NCI-H69 (cell line): Measurements from ENCODE around the gene GYG2.
"Not testable (repeated sequence)": the region's sequence is repeated elsewhere in the genome, so short reads cannot be mapped to it uniquely, and the experiment has no call there.

Experiments
- DNase-seq: peaks from one replicate; lab custom pipeline; 2025; lab: John Stamatoyannopoulos, UW

GYG2 gene

GRCh38 chrX:2871831-2872230 lies 43.1 kb downstream of the GYG2 start:
- no peak for DNase-seq

- no peak for DNase-seq
Observed at GRCh38 chrX:2872671-2873277, 44.0 kb downstream of the GYG2 start.

DNA sequence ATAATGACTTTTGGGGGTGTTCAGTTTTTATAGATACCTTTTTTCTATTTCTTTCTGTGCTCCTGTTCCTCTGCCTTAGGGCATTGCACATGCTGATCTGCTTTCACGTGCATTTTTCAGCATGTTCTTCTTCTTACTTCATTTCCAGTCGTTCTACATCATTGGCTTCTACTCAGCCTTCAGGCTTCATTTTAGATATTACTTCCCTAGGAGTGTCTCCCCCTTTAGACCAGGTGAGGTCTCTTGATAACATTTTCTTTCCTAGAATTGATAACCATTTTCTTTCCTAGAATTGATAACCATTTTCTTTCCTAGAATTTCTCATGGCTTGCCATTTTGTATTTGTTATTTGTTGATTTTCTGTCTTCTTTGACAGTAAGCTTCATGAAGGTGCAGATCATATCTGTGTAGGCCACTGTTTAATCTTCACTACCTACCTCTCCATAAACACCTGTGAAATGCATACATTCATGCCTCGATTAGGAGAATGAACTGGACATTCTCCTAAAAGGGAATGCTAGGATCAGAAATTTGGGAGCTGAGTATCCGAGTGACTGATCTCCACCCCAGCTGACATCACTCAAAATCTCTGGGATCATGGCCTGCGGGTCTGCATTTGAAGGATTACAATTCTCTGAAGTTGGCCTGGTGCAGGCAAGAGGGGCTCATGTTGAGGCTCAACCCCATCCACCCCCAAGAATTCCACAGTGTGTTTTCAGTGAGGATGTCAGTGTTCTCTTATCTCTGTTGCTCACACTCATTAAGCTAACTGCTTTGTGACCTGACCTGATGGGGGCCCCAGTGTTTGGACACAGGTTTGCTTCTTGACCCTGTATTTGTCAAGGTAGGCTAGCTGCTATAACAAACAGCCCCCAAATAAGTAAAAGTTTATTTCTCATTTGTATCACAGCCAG lies 45.7 kb downstream of the GYG2 start:
- DNase-seq: no peak

GRCh38 chrX:2875136-2875481 lies 46.4 kb downstream of the GYG2 start:
- DNase-seq: no peak

- no peak for DNase-seq
Observed at GRCh38 chrX:2875798-2876399, 47.2 kb downstream of the GYG2 start.

DNA sequence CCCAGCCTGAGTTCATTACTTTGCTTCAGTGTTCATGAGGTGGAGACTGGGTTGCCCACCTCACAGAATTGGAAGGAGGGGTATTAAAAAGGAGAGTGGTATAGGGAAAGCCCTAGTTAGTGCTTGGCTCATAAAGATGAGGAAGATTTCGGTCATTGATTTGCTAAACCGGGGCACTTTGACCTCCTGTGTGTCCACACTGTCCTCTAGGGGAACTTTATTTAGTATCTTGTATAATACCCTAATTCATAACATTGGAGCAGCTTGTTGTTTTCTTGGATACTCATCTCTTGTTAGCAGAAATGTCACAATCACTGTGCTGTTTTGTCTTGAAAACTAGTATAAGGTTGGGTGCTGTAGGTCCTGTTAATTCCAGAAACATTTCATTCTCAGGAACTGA lies 49.8 kb downstream of the GYG2 start:
- no peak for DNase-seq

DNA sequence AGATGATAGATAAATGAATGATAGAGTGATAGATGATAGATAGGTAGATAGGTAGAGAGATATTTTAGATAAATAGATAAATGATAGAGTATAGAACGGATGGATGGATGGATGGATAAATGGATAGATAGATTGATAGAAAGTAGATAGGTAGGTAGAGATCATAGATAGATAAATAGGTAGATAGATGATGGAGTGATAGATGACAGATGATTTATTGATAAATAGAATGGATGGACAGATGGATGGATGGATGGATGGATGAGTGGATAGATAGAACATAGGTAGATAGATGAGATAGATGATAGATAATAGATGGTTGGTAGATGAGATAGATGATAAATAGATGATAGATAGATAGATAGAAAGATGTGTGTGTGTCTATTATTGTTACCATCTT lies 50.9 kb downstream of the GYG2 start:
- DNase-seq: no peak

DNA sequence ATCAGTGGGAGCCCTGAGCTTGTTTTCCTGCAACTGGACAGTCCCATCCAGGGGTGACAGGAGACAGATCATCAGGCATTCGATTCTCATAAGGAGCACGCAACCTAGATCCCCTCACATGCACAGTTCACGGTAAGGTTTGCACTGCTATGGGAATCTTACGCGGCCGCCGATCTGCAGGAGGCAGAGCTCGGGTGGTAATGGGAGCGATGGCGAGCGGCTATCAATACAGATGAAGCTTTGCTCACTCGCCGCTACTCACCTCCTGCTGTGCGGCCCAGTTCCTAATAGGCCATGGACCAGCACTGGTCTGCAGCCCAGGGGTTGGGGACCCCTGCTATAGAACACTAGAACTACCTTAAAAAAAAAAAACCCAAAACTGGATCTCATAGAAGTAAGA lies 55.0 kb downstream of the GYG2 start:
- DNase-seq: no peak

DNA sequence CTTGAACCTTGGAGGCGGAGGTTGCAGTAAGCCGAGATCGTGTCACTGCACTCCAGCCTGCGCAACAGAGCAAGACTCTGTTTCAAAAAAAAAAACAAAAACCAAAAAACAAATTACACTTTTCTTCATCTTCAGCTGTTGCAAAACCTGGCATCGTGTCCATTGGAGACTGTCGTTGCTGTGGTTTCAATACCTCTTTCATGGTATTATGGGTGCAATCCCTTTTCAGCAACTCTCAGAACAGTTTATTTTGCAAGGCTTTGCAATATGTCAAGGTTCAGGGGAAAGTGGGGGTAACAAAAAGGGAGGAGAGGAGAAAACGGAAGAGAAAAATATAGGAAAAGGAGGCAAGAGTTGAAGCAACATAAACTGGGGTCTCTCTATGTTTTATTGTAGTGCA lies 59.6 kb downstream of the GYG2 start:
- no peak for DNase-seq

GRCh38 chrX:2889045-2889605 lies 60.4 kb downstream of the GYG2 start:
- DNase-seq: no peak

DNA sequence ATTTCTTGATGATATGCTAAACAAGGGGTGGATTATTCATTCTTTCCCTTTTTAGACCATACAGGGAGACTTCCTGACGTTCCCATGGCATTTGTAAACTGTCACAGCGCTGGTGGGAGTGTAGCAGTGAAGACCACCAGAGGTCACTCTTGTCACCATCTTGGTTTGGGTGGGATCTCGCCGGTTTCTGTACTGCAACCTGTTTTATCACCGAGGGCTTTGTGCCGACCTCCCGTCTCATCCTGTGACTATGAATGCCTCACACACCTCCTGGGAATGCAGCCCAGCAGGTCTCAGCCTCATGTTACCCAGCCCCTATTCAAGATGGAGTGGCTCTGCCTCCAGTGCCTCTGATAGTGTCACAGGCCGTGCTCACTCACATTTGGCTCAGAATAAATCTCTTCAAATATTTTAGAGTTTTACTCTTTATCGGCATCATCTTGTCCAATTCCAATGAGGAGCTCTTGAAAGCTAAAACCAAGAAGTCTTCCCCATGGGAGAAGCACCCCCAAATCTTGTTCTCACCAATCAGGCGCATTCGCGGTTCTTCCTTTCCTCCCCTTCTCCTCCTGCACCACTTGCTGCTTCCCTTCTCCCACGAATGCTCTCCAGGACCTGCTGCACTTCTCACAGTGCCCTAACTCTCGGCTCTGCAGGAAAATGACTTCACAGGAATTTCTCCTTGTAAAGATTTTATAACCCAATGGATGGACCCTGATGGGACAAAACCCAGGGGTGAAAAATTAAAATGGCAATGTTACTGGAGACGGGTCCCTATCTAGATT lies 61.2 kb downstream of the GYG2 start:
- not testable (repeated sequence) for DNase-seq

DNA sequence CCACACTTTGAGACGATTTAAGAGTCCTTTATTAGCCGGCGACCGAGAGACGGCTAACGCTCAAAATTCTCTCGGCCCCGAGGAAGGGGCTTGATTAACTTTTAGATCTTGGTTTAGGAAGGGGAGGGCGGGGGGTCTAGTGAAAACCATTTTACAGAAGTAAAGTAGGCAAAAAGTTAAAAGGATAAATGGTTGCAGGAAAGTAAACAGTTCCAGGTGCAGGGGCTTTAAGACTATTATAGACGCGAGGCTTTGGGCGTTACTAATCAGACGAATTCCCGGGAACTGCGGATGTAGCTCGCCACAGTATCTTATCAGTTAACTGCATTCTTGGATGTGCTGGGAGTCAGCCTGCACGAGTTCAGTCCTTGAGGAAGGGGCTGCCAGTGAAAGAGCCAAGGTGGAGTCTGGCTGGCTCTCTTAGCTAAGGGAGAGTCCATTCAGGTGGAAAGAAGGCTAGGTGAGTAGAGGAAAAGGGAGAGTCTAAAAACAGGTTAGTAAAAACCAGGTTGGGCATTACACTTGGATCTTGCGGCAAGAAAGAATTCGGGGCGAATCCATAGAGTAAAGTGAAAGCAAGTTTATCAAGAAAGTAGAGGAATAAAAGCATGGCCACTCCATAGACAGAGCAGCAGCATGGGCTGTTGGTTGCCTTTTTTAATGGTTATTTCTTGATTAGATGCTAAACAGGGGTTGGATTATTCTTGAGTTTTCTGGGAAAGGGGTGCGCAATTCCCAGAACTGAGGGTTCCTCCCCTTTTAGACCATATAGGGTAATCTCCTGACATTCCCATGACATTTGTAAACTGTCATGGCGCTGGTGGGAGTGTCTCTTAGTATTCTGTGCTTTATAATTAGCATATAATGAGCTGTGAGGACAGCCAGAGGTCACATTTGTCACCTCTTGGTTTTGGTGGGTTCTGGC lies 62.1 kb downstream of the GYG2 start:
- DNase-seq: not testable (repeated sequence)

GRCh38 chrX:2892816-2893215 lies 64.1 kb downstream of the GYG2 start:
- no peak for DNase-seq

GRCh38 chrX:2894885-2895292 lies 66.2 kb downstream of the GYG2 start:
- no peak for DNase-seq

GRCh38 chrX:2897311-2897689 lies 68.6 kb downstream of the GYG2 start:
- DNase-seq: no peak

- not testable (repeated sequence) for DNase-seq
Observed at GRCh38 chrX:2897690-2898623, 69.2 kb downstream of the GYG2 start.

- DNase-seq: no peak
Observed at GRCh38 chrX:2898846-2899512, 70.2 kb downstream of the GYG2 start.

DNA sequence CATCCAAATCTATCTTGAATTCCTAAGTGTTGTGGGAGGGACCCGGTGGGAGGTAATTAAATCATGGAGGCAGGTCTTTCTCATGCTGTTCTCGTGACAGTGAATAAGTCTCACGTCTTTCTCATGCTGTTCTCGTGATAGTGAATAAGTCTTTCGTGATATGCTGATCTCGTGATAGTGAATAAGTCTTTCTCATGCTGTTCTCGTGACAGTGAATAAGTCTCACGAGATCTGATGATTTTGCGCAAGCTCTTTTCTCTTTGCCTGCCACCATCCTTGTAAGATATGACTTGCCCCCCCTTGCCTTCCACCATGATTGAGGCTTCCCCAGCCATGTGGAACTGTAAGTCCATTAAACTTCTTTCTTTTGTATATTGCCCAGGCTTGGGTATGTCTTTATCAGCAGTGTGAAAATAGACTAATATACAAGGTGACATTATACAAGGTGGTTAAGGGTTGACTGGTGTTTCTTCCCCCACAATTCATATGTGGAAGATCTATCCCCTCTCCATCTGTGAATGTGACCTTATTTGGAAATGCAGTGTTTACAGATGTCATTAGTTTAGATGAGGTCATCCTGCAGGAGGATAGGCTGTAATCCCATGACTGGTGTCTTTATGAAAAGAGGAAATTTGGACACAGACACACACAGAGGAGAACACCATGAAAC lies 72.8 kb downstream of the GYG2 start:
- no peak for DNase-seq

- DNase-seq: no peak
Observed at GRCh38 chrX:2902841-2903240, 74.1 kb downstream of the GYG2 start.
